RCC 7860 (cell line): ENCODE results near the gene PRKCA.

ENCODE experiments used
- DNase-seq: peaks from one replicate; pipeline ENCODE4 v3.0.0-alpha.2; 2015; ENCODE audit warnings: low spot score
- FAIRE-seq: peaks from 2 replicates; lab custom pipeline; 2012; peaks lifted over from hg19 to GRCh38; lab: Jason Lieb, UNC

The PRKCA gene

DNA sequence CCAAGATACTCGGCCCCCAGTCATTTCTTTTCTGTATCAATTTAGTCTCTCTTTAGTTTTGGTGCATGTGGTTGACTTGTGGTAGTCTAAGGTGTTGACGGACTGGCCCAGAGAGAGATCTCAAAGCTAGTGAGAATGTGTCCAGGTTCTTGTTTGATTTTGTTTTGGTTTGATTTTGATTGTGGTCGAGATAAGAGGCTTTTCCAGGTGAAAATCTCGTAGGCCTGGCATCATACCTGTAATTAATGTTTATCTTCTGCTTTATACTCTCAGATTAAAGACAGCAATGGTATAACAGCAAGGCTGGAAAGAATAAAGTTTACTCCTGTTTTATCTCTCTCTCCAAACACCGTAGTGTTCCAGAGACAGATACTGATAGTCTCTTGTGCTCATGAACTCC is 360.1 kb downstream of the PRKCA start:
- FAIRE-seq (no peak), DNase-seq (no peak)

- FAIRE-seq: no peak
- DNase-seq: no peak
These were observed 360.7 kb downstream of the PRKCA start for GRCh38 chr17:66663041-66663606.

DNA sequence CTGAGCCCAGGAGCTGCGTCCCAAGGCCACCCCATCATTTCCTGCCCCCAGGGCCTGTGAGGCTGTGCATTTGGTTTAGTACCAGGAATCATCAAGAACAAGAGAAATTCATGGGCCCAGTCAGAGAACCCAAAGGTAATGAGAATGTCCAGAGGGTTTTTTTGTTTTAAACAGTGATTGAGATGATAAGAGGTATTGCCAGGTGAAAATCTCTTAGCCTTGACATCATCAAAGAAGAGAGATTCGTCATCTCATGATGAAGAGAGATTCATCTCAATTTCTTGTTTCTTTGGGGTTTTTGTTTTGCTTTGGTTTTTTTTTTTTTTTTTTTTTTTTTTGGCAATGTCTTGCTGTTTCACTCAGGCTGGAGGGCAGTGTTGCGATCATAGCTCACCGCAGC is 361.9 kb downstream of the PRKCA start:
- FAIRE-seq (no peak), DNase-seq (no peak)

GRCh38 chr17:66665194-66665593 is 362.8 kb downstream of the PRKCA start:
- FAIRE-seq (no peak), DNase-seq (peak; percentile 13)

- FAIRE-seq: no peak
These were observed 364.7 kb downstream of the PRKCA start for GRCh38 chr17:66667090-66667489.

DNA sequence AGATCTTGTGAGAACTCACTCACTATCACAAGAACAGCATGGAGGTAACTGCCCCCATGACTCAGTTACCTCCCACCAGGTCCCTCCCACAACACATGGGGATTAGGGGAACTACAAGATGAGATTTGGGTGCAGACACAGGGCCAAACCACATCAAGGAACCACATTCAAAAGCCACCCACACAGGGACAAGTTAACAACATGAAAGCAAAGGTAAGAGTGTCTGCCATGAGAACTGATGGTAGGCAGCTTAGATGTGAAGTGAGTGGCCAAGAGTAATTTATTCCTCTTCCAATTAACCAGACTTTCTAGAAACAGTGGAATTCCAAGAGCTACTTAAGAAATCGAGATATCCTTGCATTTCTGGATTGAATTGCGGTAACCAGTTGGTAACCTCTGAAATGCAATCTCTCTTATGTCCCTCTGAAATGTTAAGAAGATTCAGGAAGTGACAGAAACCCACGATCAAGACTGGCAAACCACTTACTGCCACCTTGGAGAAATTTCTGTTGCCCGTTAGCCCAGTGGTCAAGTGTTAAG is 365.1 kb downstream of the PRKCA start:
- FAIRE-seq (no peak), DNase-seq (no peak)

More at GRCh38 chr17:66667090-66667489, 364.7 kb downstream of the PRKCA start:
- no peak for DNase-seq

GRCh38 chr17:66670206-66670605 is 367.8 kb downstream of the PRKCA start:
- DNase-seq (no peak), FAIRE-seq (no peak)

- no peak for FAIRE-seq
These were observed 368.7 kb downstream of the PRKCA start for GRCh38 chr17:66671156-66671555.

DNA sequence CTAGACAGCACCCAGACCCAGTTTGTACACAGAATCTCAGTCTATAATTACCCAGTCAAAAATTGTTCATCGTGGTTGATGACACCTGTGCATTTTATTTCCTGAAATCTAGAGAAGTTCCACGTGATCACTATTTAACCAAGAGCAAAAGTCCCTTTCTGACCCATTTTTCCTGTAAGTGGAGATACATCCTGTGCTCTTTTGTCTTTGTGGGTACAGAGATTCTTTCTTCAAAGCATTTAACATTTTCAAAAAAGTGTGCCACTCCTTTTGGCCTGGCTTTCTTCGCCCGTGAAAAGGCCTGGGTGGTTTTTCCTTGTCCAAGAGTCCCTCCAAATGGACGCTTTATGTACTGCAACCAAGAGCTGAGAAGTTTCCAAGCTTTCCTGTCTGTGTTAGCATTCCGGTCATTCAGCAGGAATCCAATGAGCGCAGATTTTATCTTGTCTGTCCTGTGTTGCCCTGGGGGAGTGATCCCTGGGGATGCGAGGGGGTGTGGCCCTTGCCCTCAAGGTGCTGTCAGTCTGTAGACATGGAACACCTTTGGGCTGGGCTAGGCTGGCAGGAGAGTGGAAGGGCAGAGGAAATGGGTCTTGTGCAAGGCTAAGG is 371.4 kb downstream of the PRKCA start:
- FAIRE-seq: no peak

More at GRCh38 chr17:66671156-66671555, 368.7 kb downstream of the PRKCA start:
- DNase-seq: no peak

DNA sequence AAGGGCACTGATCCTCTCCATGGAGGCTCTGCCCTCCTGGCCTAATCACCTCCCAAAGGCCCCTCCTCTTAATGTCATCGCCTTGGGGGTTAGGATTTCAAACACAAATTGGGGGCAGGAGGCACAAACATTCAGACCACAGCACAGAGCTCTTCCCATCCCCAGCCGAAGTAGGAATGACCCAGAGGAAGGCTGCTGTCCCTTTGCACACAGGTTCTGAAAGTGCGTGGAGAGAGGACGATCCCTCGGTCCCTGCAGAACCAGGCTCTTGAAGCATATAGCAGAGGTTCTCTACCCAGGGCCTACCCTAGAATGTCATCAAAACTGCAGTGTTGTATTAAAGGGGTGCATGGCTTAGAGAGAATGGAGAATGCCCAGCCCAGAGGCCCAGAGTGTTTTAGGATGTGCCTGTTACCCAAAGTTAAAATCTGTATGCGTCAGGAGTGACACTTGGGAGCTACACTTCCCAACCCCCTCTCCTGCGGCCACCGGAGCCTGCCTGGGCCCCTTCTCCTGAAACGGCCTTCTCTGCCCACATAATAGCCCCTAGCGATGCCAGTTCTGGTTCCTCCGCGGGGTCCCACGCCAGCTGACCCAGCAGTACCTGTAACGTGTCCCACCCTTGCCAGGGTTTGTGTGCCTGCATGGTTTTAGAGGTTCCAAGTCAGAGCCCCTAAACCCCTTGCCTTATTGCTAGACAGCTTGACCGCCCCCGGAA is 373.0 kb downstream of the PRKCA start:
- no peak for FAIRE-seq

More for the DNA sequence above, 371.4 kb downstream of the PRKCA start:
- DNase-seq: peak; percentile 30

GRCh38 chr17:66675991-66676371 is 373.6 kb downstream of the PRKCA start:
- no peak for FAIRE-seq
- no peak for DNase-seq

More for the DNA sequence above, 373.0 kb downstream of the PRKCA start:
- DNase-seq: no peak

GRCh38 chr17:66676421-66676820 is 374.0 kb downstream of the PRKCA start:
- no peak for FAIRE-seq

GRCh38 chr17:66677201-66677981 is 375.0 kb downstream of the PRKCA start:
- FAIRE-seq: no peak
- DNase-seq: peak; percentile 50

More at GRCh38 chr17:66676421-66676820, 374.0 kb downstream of the PRKCA start:
- DNase-seq: no peak

GRCh38 chr17:66678061-66678460 is 375.6 kb downstream of the PRKCA start:
- no peak for FAIRE-seq
- no peak for DNase-seq

DNA sequence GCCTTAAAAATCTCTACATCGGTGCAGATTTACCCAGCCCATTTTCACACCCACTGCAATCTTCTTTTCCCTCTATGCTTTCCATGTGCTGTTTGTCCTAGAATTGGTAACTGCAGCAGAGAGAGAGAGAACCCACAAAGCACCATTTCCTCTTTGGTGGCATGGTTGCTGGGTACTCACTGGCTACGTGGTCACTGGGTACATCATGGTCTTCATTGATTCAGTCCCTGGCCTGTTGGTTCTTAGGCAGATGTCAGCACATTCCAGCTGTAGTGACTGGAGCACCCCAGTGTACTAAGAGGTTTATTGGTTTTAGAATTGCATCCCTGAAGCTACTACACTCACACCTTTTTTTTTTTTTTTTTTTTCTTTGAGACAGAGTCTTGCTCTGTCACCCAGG is 376.4 kb downstream of the PRKCA start:
- DNase-seq: no peak

DNA sequence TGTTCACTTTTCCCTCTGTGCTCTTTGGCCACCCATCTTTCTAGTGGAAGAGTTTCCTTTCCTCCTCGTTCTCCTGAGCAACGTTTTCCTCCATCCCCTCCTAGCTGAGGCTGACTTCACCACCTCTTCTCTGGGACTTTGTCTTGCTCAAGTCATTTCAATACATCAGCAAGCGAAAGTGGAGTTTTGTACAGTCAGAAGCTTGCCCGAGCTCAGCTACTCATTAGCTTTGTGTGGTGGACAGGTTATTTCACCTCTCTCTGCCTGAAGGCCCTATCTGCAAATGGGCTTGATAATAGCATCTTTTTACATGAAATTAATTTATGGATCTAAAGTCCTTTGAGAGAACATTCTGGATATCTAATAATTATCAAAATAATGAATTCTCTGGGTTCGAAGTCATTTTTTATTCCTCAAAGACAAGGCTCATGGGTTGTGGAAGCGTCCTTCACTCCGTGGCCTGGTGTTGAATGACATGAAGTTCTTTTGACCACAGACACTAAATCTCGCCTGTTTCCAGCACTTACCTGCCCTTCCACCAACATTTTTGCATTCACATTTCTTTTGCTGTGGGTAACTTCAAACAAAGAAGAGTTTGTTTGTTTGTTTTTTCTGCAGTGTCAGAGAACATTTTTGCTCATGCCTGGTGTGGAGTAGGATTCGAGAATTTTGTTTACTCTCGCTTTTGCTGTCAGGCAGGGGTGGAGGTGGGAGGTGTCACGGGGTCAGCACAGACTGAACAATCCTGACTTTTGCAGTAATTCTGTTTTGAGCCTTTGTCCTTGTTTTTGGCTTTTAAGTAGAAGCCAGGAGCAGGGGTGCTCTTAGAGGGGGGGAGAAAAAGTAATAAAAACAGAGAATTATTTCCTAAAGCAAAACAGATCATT is 377.5 kb downstream of the PRKCA start:
- FAIRE-seq: no peak

More for the DNA sequence above, 376.4 kb downstream of the PRKCA start:
- FAIRE-seq: no peak

DNA sequence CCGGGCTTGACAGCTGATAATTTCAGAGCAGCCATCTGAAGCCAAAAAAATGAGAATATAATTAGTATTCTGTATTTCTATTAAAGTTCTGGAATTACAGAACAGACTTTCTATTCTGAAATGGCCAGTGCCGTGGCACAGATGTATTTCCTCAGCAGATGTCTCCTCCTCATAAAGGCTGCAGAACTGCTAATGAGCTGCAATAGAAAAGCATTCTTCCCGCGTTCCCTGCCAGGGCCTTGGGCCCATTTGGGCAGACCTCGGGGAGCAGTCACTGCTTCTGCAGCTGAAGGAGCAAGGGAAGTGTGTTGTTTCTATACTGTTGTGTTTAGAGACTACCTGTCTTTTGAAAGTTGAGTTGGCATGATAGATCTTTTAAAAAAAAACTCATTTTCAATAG is 379.9 kb downstream of the PRKCA start:
- DNase-seq (no peak), FAIRE-seq (no peak)

More for the DNA sequence above, 377.5 kb downstream of the PRKCA start:
- DNase-seq: no peak

- no peak for FAIRE-seq
- no peak for DNase-seq
These were observed 381.8 kb downstream of the PRKCA start for GRCh38 chr17:66684261-66684660.

GRCh38 chr17:66684731-66685130 is 382.3 kb downstream of the PRKCA start:
- FAIRE-seq (no peak), DNase-seq (no peak)

GRCh38 chr17:66686601-66687000 is 384.2 kb downstream of the PRKCA start:
- no peak for FAIRE-seq
- no peak for DNase-seq
